ENCODE measurements around the gene FLYWCH1. TPM values are rescaled to one million over a fixed set of nuclear protein-coding genes. Genes with fewer than 3 reads are reported as not detected.

Gene FLYWCH1
- total RNA-seq, 2 experiments from 2014 or later, result 26.1 to 61.9 TPM

DNA sequence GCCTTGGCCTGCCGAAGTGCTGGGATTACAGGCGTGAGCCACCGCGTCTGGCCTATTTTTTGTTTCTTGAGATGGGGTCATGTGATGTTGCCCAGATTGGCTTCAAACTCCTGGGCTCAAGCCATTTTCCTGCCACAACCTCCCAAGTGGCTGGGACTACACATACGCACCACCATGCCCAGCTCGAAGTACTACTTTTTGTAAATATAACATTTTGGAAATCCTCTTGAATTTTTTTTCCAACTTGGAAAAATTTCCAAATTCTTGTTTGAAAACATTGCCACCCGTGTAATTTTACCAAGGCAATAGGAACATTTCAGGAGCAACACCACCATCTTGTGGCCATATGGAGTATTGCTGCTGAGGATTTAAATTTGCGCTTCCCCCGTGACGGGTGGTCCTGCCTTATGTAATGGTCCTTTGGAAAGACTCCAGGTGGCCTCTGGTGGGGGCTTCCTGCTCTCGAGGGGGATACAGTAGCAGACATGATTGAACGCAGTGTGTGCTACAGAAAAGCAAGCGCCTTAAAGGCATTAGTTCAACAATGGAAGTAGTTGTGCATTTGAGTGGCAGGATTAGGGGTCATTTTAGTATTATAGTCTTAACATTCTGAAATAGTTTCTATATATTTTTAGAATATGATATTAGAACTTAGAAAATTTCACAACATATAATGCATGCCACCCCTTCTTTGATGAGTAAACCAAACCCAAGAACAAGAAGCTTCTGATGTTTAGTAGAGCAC, 8.0 kb downstream of the FLYWCH1 start:
- ChIA-PET POLR2A (interaction anchor here (0.7 kb wide), 1 partner anchor 94 kb away, joined by 3 read pairs; no protein-coding TSS in a partner anchor), CTCF (ENCODE audit: unreplicated experiment) (interaction anchor here (0.5 kb wide), 1 partner anchor 84 kb away, joined by 3 read pairs; no protein-coding TSS in a partner anchor)
- Histone ChIP-seq H3K4me1 (ENCODE audit: insufficient read depth, low read length, poor library complexity, severe bottlenecking) (no peaks in the 10 kb centered on the region), H3K9me3 (ENCODE audit: low read length) (no peaks in the 10 kb centered on the region), H2AFZ (ENCODE audit: low read length) (no peak overlapping the region), H3K9me2 (ENCODE audit: insufficient read depth, low read length) (no peaks in the 10 kb centered on the region), H4K20me1 (ENCODE audit: insufficient read depth, low read length) (no peaks in the 10 kb centered on the region), H3K79me2 (ENCODE audit: insufficient read depth, low read depth, low read length) (no peaks in the 10 kb centered on the region), H3K4me3 (ENCODE audit: low read depth, low read length, poor library complexity, severe bottlenecking) (no peak overlapping the region), H3K36me3 (ENCODE audit: insufficient read depth, low read length) (peaks cover 10% of the 10 kb centered on the region; the same call in 1 of the 2 replicates), H3K4me2 (ENCODE audit: low read length) (no peak overlapping the region), H3K27ac (ENCODE audit: low read depth, low read length, poor library complexity, severe bottlenecking) (no peak overlapping the region)
- TF ChIP-seq, protein P1, sequence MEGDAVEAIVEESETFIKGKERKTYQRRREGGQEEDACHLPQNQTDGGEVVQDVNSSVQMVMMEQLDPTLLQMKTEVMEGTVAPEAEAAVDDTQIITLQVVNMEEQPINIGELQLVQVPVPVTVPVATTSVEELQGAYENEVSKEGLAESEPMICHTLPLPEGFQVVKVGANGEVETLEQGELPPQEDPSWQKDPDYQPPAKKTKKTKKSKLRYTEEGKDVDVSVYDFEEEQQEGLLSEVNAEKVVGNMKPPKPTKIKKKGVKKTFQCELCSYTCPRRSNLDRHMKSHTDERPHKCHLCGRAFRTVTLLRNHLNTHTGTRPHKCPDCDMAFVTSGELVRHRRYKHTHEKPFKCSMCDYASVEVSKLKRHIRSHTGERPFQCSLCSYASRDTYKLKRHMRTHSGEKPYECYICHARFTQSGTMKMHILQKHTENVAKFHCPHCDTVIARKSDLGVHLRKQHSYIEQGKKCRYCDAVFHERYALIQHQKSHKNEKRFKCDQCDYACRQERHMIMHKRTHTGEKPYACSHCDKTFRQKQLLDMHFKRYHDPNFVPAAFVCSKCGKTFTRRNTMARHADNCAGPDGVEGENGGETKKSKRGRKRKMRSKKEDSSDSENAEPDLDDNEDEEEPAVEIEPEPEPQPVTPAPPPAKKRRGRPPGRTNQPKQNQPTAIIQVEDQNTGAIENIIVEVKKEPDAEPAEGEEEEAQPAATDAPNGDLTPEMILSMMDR (conservative IDR thresholded peaks at IDR 0.05; ENCODE audit: low read length), result peak; percentile 95
- no peak for TF ChIP-seq EZH2phosphoT487 (IDR thresholded peaks at IDR 0.05; ENCODE audit: borderline replicate concordance, low read depth, low read length)
- peak; percentile 71 for DNase-seq (ENCODE audit: low spot score)
- no TSS peak for BruUV-seq (replicated peaks)
- intact Hi-C loops (cut with micrococcal nuclease; ENCODE audit: unreplicated experiment), result loop anchor here (2.0 kb wide), 2 partner anchors 51 to 81 kb away; no protein-coding TSS in a partner anchor

- Histone ChIP-seq H3K4me3 (ENCODE audit: low read depth, low read length, poor library complexity, severe bottlenecking) (no peak overlapping the region), H3K9me2 (ENCODE audit: insufficient read depth, low read length) (no peaks in the 10 kb centered on the region), H3K79me2 (ENCODE audit: insufficient read depth, low read depth, low read length) (no peaks in the 10 kb centered on the region), H3K4me1 (ENCODE audit: insufficient read depth, low read length, poor library complexity, severe bottlenecking) (peaks cover 4% of the 10 kb centered on the region), H2AFZ (ENCODE audit: low read length) (no peak overlapping the region), H3K4me2 (ENCODE audit: low read length) (no peak overlapping the region), H3K36me3 (ENCODE audit: insufficient read depth, low read length) (no peaks in the 10 kb centered on the region), H3K27ac (ENCODE audit: low read depth, low read length, poor library complexity, severe bottlenecking) (no peak overlapping the region), H3K9me3 (ENCODE audit: low read length) (no peaks in the 10 kb centered on the region), H4K20me1 (ENCODE audit: insufficient read depth, low read length) (peaks cover 4% of the 10 kb centered on the region; the same call in 1 of the 2 replicates)
- BruUV-seq (replicated peaks), result no TSS peak
- TF ChIP-seq EZH2phosphoT487 (IDR thresholded peaks at IDR 0.05; ENCODE audit: borderline replicate concordance, low read depth, low read length), result no peak
- TF ChIP-seq, protein P1 (conservative IDR thresholded peaks at IDR 0.05; ENCODE audit: low read length), result no peak
- CTCF ChIA-PET (ENCODE audit: unreplicated experiment), result no interaction called here
- no peak for DNase-seq (ENCODE audit: low spot score)
- intact Hi-C loops (cut with micrococcal nuclease; ENCODE audit: unreplicated experiment), result no loop called here
- POLR2A ChIA-PET, result no interaction called here
These were observed 11.8 kb downstream of the FLYWCH1 start for GRCh38 chr16:2923481-2923880.

All from OCI-LY7 (cell line).